ENCODE measurements around the gene ADAMTS17. TPM values are rescaled to one million over a fixed set of nuclear protein-coding genes. Genes with fewer than 3 reads are reported as not detected.

Gene ADAMTS17
- total RNA-seq, 1 experiment from 2014 or later: 7.7 TPM

DNA sequence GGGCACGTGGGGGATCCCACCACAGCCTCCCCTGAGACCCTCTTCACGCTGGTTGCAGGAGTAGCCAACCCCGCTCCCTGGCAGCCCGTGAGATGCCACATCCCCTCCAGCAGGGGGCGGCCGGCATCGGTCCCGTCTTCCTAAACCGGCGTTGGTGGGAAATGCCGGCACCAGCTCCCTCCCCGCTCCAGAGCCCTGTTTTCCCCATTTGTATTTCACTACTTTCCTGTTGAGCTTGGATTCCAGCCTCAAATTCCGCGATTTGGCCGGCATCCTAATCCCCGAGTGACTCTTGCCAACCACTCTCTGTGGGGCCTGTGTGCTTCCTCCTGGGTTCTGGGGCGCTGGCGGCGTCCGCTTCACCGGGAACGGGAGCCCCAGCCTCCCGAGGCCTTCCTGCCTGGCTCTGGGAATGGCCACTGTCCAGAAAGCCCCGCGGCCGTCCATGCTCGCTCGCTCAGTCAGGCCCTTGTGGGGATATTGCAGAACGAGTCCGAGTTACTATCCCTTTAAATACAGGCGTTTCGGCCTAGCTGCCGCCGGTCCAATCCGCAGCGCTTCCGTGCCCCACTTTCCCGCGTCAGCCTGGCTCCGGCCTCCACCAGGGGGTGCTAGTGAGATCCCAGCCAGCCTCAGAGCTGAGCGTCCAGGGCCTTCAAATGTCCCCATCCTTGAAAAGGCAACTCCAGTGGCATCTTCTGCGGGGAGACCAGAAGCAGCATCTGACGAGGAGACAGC lies 8.1 kb upstream of the ADAMTS17 start:
- no peaks in the 10 kb centered on the region for H3K36me3 Mint-ChIP-seq (ENCODE audit: insufficient read depth, unreplicated experiment)
- peak overlapping the region; percentile 86 for H3K4me3 Mint-ChIP-seq (ENCODE audit: unreplicated experiment)
- TF ChIP-seq, protein P1, sequence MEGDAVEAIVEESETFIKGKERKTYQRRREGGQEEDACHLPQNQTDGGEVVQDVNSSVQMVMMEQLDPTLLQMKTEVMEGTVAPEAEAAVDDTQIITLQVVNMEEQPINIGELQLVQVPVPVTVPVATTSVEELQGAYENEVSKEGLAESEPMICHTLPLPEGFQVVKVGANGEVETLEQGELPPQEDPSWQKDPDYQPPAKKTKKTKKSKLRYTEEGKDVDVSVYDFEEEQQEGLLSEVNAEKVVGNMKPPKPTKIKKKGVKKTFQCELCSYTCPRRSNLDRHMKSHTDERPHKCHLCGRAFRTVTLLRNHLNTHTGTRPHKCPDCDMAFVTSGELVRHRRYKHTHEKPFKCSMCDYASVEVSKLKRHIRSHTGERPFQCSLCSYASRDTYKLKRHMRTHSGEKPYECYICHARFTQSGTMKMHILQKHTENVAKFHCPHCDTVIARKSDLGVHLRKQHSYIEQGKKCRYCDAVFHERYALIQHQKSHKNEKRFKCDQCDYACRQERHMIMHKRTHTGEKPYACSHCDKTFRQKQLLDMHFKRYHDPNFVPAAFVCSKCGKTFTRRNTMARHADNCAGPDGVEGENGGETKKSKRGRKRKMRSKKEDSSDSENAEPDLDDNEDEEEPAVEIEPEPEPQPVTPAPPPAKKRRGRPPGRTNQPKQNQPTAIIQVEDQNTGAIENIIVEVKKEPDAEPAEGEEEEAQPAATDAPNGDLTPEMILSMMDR (IDR thresholded peaks at IDR 0.05; ENCODE audit: unreplicated experiment): peak; percentile 78
- peak overlapping the region; percentile 94 for H3K27ac Mint-ChIP-seq (ENCODE audit: low read depth, unreplicated experiment)
- peak; percentile 93 for DNase-seq (ENCODE audit: unreplicated experiment)
- BruUV-seq (replicated peaks): no TSS peak
- CTCF ChIA-PET: interaction anchor here (0.5 to 9.1 kb wide), 60 partner anchors 8 to 1089 kb away, joined by 3 to 213 read pairs (median 4); partner anchors contain the start of genes ADAMTS17, ASB7 and LINS1
- H3K4me1 Mint-ChIP-seq (ENCODE audit: insufficient read depth, unreplicated experiment): peaks cover 12% of the 10 kb centered on the region
- no peaks in the 10 kb centered on the region for H3K9me3 Mint-ChIP-seq (ENCODE audit: unreplicated experiment)
- POLR2A ChIA-PET: interaction anchor here (0.6 to 2.9 kb wide), 22 partner anchors 9 to 945 kb away, joined by 3 to 32 read pairs (median 4); partner anchors contain the start of genes ASB7, LINS1, LYSMD4 and SNRPA1
- intact Hi-C loops (cut with micrococcal nuclease): loop anchor here (1.0 to 5.0 kb wide), 4 partner anchors 33 to 657 kb away; partner anchors contain the start of genes ASB7 and LINS1
- no peaks in the 10 kb centered on the region for H3K27me3 Mint-ChIP-seq (ENCODE audit: insufficient read depth, unreplicated experiment)

DNA sequence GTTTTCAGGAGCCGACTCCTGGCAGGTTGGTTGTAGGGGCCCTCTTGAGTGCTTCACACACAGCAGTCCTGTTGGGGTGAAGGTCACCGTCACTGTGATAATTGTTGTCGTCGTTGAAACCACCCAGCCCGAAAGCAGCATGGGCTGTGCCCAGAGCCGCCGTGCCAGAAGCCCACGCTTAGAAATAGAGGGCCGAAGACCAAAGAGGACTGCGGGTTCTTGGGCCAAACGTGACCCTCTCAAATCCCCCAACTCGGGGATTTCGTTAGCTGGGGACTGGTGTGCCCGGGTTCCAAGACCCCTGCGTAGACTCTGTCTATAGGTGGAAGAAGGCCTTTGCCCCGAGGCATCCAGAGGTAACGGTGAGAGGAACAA lies 7.5 kb upstream of the ADAMTS17 start:
- no peaks in the 10 kb centered on the region for H3K36me3 Mint-ChIP-seq (ENCODE audit: insufficient read depth, unreplicated experiment)
- TF ChIP-seq, protein P1 (IDR thresholded peaks at IDR 0.05; ENCODE audit: unreplicated experiment): no peak
- H3K4me1 Mint-ChIP-seq (ENCODE audit: insufficient read depth, unreplicated experiment): peaks cover 12% of the 10 kb centered on the region
- no peak for DNase-seq (ENCODE audit: unreplicated experiment)
- no peaks in the 10 kb centered on the region for H3K27me3 Mint-ChIP-seq (ENCODE audit: insufficient read depth, unreplicated experiment)
- BruUV-seq (replicated peaks): no TSS peak
- H3K9me3 Mint-ChIP-seq (ENCODE audit: unreplicated experiment): no peaks in the 10 kb centered on the region
- peak overlapping the region; percentile 86 for H3K4me3 Mint-ChIP-seq (ENCODE audit: unreplicated experiment)
- ChIA-PET CTCF (interaction anchor here (0.5 to 9.1 kb wide), 29 partner anchors 11 to 990 kb away, joined by 3 to 213 read pairs (median 3); no protein-coding TSS in a partner anchor), POLR2A (interaction anchor here (0.6 to 2.9 kb wide), 8 partner anchors 10 to 616 kb away, joined by 3 to 32 read pairs (median 6); partner anchors contain the start of genes ASB7, LINS1 and LYSMD4)
- H3K27ac Mint-ChIP-seq (ENCODE audit: low read depth, unreplicated experiment): peak overlapping the region; percentile 94
- intact Hi-C loops (cut with micrococcal nuclease): no loop called here

DNA sequence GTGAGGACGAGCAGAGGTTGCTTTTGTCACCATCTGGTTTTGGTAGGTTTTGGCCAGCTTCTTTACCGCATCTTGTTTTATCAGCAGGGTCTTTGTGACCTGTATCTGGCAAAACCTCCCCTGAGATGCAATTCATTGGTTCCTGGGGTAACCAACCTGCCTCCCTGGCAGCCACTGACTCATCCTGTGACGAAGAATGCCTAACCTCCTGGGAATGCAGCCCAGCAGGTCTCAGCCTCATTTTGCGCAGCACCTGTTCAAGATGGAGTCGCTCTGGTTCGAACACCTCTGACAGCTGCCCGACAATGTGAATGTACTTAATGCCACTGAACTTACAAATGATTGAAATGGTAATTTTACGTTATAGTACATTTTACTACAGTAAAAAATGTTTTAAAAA lies 6.8 kb upstream of the ADAMTS17 start:
- POLR2A ChIA-PET: interaction anchor here (1.5 to 2.9 kb wide), 3 partner anchors 10 to 255 kb away, joined by 4 to 32 read pairs (median 9); partner anchors contain the start of genes ASB7 and LINS1
- DNase-seq (ENCODE audit: unreplicated experiment): peak; percentile 18
- Mint-ChIP-seq H3K9me3 (ENCODE audit: unreplicated experiment) (no peaks in the 10 kb centered on the region), H3K27ac (ENCODE audit: low read depth, unreplicated experiment) (no peak overlapping the region), H3K27me3 (ENCODE audit: insufficient read depth, unreplicated experiment) (no peaks in the 10 kb centered on the region), H3K4me3 (ENCODE audit: unreplicated experiment) (no peak overlapping the region), H3K4me1 (ENCODE audit: insufficient read depth, unreplicated experiment) (peaks cover 12% of the 10 kb centered on the region), H3K36me3 (ENCODE audit: insufficient read depth, unreplicated experiment) (no peaks in the 10 kb centered on the region)
- TF ChIP-seq, protein P1 (IDR thresholded peaks at IDR 0.05; ENCODE audit: unreplicated experiment): no peak
- CTCF ChIA-PET: interaction anchor here (0.7 to 9.1 kb wide), 8 partner anchors 10 to 616 kb away, joined by 3 to 213 read pairs (median 8); no protein-coding TSS in a partner anchor
- TSS peak; percentile 13 for BruUV-seq (replicated peaks)
- intact Hi-C loops (cut with micrococcal nuclease): no loop called here

GRCh38 chr15:100346866-100347512 lies 5.2 kb upstream of the ADAMTS17 start:
- Mint-ChIP-seq H3K27ac (ENCODE audit: low read depth, unreplicated experiment) (no peak overlapping the region), H3K4me1 (ENCODE audit: insufficient read depth, unreplicated experiment) (peaks cover 12% of the 10 kb centered on the region), H3K36me3 (ENCODE audit: insufficient read depth, unreplicated experiment) (no peaks in the 10 kb centered on the region), H3K9me3 (ENCODE audit: unreplicated experiment) (no peaks in the 10 kb centered on the region), H3K4me3 (ENCODE audit: unreplicated experiment) (no peak overlapping the region), H3K27me3 (ENCODE audit: insufficient read depth, unreplicated experiment) (no peaks in the 10 kb centered on the region)
- no peak for DNase-seq (ENCODE audit: unreplicated experiment)
- intact Hi-C loops (cut with micrococcal nuclease): no loop called here
- ChIA-PET POLR2A (no interaction called here), CTCF (interaction anchor here (0.6 to 9.1 kb wide), 8 partner anchors 9 to 840 kb away, joined by 3 to 213 read pairs (median 6); no protein-coding TSS in a partner anchor)
- TF ChIP-seq, protein P1 (IDR thresholded peaks at IDR 0.05; ENCODE audit: unreplicated experiment): no peak
- no TSS peak for BruUV-seq (replicated peaks)

All from MCF 10A (cell line).